ENCODE data around the gene DNAH8. TPM values are rescaled to one million over a fixed set of nuclear protein-coding genes. Genes with fewer than 3 reads are reported as not detected.

The DNAH8 gene
- total RNA-seq, 1 experiment from 2014 or later: not detected

DNA sequence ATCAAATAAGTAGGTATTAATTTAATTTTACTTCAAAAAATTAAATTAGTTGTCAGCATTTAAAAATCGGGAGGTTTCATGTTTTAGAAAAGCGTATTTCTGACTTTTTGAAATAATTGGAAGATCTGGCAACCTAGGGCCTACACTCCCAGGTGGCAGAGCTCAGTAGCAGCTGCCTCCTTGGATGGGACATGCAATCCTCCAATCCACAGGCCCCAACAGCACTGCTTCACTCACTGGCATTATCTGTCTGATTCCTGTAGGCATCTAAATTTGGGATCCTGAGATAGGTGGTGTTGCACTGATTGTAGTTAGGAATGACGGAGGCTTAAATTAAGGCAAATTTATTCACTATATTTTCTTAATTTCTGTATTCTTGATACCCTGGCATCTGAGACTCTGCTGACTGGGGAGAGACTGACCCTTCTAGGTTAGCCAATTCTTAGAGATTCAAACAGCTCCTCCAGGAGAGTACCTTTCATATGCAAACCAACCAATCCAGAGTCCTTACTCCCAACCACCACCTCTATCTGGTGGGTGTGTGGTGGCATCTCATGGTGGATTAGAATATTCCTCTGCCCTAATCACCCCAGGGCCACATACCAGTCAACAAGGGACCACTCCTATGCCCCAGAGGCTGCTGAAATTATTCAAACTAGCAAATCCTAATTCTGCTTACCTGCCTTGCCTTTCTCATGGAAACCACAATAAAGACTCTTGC is 186.9 kb downstream of the DNAH8 start:
- H3K27ac ChIP-seq (ENCODE audit: low read length): no peak overlapping the region
- DNase-seq (ENCODE audit: low read depth, low spot score) (no peak), ATAC-seq (no peak)
- in situ Hi-C loops (cut with HindIII; ENCODE audit: low pct_unique_long_range_greater_than_20kb, low sequenced_read_pairs): no loop called here
- H3K4me1 ChIP-seq (ENCODE audit: control insufficient read depth, insufficient read depth, low read length): no peaks in the 10 kb centered on the region
- POLR2A ChIA-PET: no interaction called here
- no peak for TF ChIP-seq TCF7L2 (IDR thresholded peaks at IDR 0.05; ENCODE audit: low read depth, low read length)
- TF ChIP-seq POLR2AphosphoS5 (IDR thresholded peaks at IDR 0.05; ENCODE audit: low read depth, low read length): no peak
- TF ChIP-seq, protein P1, sequence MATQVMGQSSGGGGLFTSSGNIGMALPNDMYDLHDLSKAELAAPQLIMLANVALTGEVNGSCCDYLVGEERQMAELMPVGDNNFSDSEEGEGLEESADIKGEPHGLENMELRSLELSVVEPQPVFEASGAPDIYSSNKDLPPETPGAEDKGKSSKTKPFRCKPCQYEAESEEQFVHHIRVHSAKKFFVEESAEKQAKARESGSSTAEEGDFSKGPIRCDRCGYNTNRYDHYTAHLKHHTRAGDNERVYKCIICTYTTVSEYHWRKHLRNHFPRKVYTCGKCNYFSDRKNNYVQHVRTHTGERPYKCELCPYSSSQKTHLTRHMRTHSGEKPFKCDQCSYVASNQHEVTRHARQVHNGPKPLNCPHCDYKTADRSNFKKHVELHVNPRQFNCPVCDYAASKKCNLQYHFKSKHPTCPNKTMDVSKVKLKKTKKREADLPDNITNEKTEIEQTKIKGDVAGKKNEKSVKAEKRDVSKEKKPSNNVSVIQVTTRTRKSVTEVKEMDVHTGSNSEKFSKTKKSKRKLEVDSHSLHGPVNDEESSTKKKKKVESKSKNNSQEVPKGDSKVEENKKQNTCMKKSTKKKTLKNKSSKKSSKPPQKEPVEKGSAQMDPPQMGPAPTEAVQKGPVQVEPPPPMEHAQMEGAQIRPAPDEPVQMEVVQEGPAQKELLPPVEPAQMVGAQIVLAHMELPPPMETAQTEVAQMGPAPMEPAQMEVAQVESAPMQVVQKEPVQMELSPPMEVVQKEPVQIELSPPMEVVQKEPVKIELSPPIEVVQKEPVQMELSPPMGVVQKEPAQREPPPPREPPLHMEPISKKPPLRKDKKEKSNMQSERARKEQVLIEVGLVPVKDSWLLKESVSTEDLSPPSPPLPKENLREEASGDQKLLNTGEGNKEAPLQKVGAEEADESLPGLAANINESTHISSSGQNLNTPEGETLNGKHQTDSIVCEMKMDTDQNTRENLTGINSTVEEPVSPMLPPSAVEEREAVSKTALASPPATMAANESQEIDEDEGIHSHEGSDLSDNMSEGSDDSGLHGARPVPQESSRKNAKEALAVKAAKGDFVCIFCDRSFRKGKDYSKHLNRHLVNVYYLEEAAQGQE (IDR thresholded peaks at IDR 0.05; ENCODE audit: insufficient read depth in 1 of 2, low read depth in 2 of 2, low read length in 1 of 2): no peak
- TF ChIP-seq, protein P2, sequence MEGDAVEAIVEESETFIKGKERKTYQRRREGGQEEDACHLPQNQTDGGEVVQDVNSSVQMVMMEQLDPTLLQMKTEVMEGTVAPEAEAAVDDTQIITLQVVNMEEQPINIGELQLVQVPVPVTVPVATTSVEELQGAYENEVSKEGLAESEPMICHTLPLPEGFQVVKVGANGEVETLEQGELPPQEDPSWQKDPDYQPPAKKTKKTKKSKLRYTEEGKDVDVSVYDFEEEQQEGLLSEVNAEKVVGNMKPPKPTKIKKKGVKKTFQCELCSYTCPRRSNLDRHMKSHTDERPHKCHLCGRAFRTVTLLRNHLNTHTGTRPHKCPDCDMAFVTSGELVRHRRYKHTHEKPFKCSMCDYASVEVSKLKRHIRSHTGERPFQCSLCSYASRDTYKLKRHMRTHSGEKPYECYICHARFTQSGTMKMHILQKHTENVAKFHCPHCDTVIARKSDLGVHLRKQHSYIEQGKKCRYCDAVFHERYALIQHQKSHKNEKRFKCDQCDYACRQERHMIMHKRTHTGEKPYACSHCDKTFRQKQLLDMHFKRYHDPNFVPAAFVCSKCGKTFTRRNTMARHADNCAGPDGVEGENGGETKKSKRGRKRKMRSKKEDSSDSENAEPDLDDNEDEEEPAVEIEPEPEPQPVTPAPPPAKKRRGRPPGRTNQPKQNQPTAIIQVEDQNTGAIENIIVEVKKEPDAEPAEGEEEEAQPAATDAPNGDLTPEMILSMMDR (IDR thresholded peaks at IDR 0.05): no peak
- no peak for TF ChIP-seq SIN3A (IDR thresholded peaks at IDR 0.05; ENCODE audit: borderline replicate concordance, insufficient read depth, low read depth, low read length)
- BruUV-seq (replicated peaks): no TSS peak
- CTCF ChIA-PET: no interaction called here
- intact Hi-C loops (cut with micrococcal nuclease; ENCODE audit: unreplicated experiment): no loop called here
- H3K36me3 ChIP-seq (ENCODE audit: control insufficient read depth, insufficient read depth, low read length): no peaks in the 10 kb centered on the region
- no peaks in the 10 kb centered on the region for H3K9me3 ChIP-seq (ENCODE audit: control insufficient read depth, insufficient read depth, low read depth, low read length)
- H3K27me3 ChIP-seq (ENCODE audit: control insufficient read depth, insufficient read depth, low read length): peaks cover 9% of the 10 kb centered on the region
- no peak overlapping the region for H3K4me3 ChIP-seq (ENCODE audit: low read depth in 2 of 2, low read length in 2 of 2)

DNA sequence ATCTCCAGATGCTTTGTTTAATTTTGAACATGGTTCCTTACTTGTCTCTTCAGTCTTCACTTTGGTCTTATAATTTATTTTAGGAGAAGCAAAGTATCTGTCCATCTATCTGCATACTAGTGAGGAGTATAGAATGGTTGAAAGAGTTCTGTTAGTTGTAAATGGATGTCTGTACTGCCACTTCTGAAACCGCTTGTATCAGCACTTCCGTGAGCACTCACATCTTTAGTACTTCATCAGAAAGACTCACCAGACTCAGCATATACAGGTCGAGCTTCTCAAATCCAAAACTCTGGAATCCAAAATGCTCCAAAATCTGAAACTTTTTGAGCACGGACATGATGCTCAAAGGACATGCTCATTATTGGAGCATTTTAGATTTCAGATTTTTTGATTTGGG is 191.5 kb downstream of the DNAH8 start:
- in situ Hi-C loops (cut with HindIII; ENCODE audit: low pct_unique_long_range_greater_than_20kb, low sequenced_read_pairs) (no loop called here), intact Hi-C loops (cut with micrococcal nuclease; ENCODE audit: unreplicated experiment) (no loop called here)
- DNase-seq (ENCODE audit: low read depth, low spot score): no peak
- BruUV-seq (replicated peaks): no TSS peak
- TF ChIP-seq SIN3A (IDR thresholded peaks at IDR 0.05; ENCODE audit: borderline replicate concordance, insufficient read depth, low read depth, low read length): no peak
- TF ChIP-seq, protein P2 (IDR thresholded peaks at IDR 0.05): no peak
- no peak for TF ChIP-seq TCF7L2 (IDR thresholded peaks at IDR 0.05; ENCODE audit: low read depth, low read length)
- TF ChIP-seq, protein P1 (IDR thresholded peaks at IDR 0.05; ENCODE audit: insufficient read depth in 1 of 2, low read depth in 2 of 2, low read length in 1 of 2): no peak
- no peak for TF ChIP-seq POLR2AphosphoS5 (IDR thresholded peaks at IDR 0.05; ENCODE audit: low read depth, low read length)
- ATAC-seq: no peak
- POLR2A ChIA-PET: no interaction called here
- Histone ChIP-seq H3K27ac (ENCODE audit: low read length) (no peak overlapping the region), H3K4me3 (ENCODE audit: low read depth in 2 of 2, low read length in 2 of 2) (no peak overlapping the region), H3K4me1 (ENCODE audit: control insufficient read depth, insufficient read depth, low read length) (no peaks in the 10 kb centered on the region), H3K9me3 (ENCODE audit: control insufficient read depth, insufficient read depth, low read depth, low read length) (no peaks in the 10 kb centered on the region), H3K27me3 (ENCODE audit: control insufficient read depth, insufficient read depth, low read length) (peaks cover 8% of the 10 kb centered on the region), H3K36me3 (ENCODE audit: control insufficient read depth, insufficient read depth, low read length) (no peaks in the 10 kb centered on the region)
- CTCF ChIA-PET: no interaction called here

Measured in Panc1 (cell line).